Endothelial cell of umbilical vein (primary cell): ENCODE measurements around the gene SLC25A13. TPM values are rescaled to one million over a fixed set of nuclear protein-coding genes. Genes with fewer than 3 reads are reported as not detected.
"Not testable (repeated sequence)": the region's sequence is repeated elsewhere in the genome, so short reads cannot be mapped to it uniquely, and the experiment has no call there.

Source experiments
- BruUV-seq: library from RNA; stranded (reverse); fragments of 400-500 nt; replicated peaks from 2 replicates; lab custom pipeline; 2021; lab: Mats Ljungman, UMichigan
- CTCF ChIA-PET: fragments of 300-600, 350-600 bp; sonication (Branson Sonifier 250); formaldehyde crosslinking; loops from one replicate; lab custom pipeline; 2021; ENCODE audit warnings: antibody characterized with exemption, inconsistent platforms; lab: Charles Lee
- POLR2A ChIA-PET: fragments of 300-600, 350-600 bp; sonication (Branson Sonifier 250); formaldehyde crosslinking; loops from one replicate; lab custom pipeline; 2021; ENCODE audit warnings: antibody characterized with exemption, inconsistent platforms; lab: Charles Lee
- DNase-seq: peaks from one replicate; pipeline ENCODE4 v3.0.0-alpha.2; 2011; ENCODE audit warnings: low read depth, low spot score
- FAIRE-seq: peaks from 2 replicates; lab custom pipeline; 2011; peaks lifted over from hg19 to GRCh38; lab: Jason Lieb, UNC
- H2AFZ ChIP-seq: 2 replicates; pipeline ENCODE4 v1.6.0; 2012; ENCODE audit warnings: low read depth, low read length, control low read depth, inconsistent platforms
- H3K27ac ChIP-seq: 2 replicates; pipeline ENCODE4 v1.5.1; 2011; ENCODE audit warnings: low read depth, mild to moderate bottlenecking, control low read depth, low read length, moderate library complexity; ENCODE audit not compliant: insufficient read depth
- H3K27me3 ChIP-seq, 2 experiments: 2 replicates each; pipeline versions ENCODE4 v1.6.0 to v1.6.1; 2011; ENCODE audit warnings: low read length in 2 of 2, mixed read lengths in 1 of 2; ENCODE audit not compliant: control insufficient read depth in 2 of 2, insufficient read depth in 2 of 2
- H3K36me3 ChIP-seq, 2 experiments: 2 replicates in 1 of 2; 3 replicates in 1 of 2; pipeline ENCODE4 v1.5.1; 2011; ENCODE audit warnings: low read length in 2 of 2, mild to moderate bottlenecking in 1 of 2, moderate library complexity in 1 of 2; ENCODE audit not compliant: control insufficient read depth in 2 of 2, insufficient read depth in 2 of 2; ENCODE audit errors: extremely low read depth in 1 of 2
- H3K4me1 ChIP-seq: 3 replicates; pipeline ENCODE4 v1.5.1; 2011; ENCODE audit warnings: mild to moderate bottlenecking, low read length; ENCODE audit not compliant: control insufficient read depth, insufficient read depth; ENCODE audit errors: extremely low read depth
- H3K4me2 ChIP-seq: 2 replicates; pipeline ENCODE4 v1.6.1; 2011; ENCODE audit warnings: low read length, control low read depth, mixed read lengths; ENCODE audit not compliant: insufficient read depth
- H3K4me3 ChIP-seq, 3 experiments: fragments of 200-600 bp in 1 of 3; sonication (generic), shearing (Covaris generic) in 1 of 3; replicated peaks in 1 of 3; 2 replicates each; pipeline ENCODE4 v1.5.1; 2011 to 2016; ENCODE audit warnings: control low read depth in 3 of 3, low read length in 3 of 3, mild to moderate bottlenecking in 2 of 3, inconsistent platforms in 1 of 3, low read depth in 1 of 3, moderate library complexity in 1 of 3; ENCODE audit not compliant: insufficient read depth in 1 of 3
- H3K79me2 ChIP-seq: 2 replicates; pipeline ENCODE4 v1.6.0; 2012; ENCODE audit warnings: low read length, inconsistent platforms; ENCODE audit not compliant: control insufficient read depth, insufficient read depth
- H3K9ac ChIP-seq: replicated peaks from 2 replicates; pipeline ENCODE3; 2011; ENCODE audit warnings: low read length, control low read depth; ENCODE audit not compliant: insufficient read depth; ENCODE audit errors: extremely low read depth
- H3K9me1 ChIP-seq: replicated peaks from 3 replicates; pipeline ENCODE4 v1.6.0; 2011; ENCODE audit warnings: mild to moderate bottlenecking, low read length; ENCODE audit not compliant: control insufficient read depth, insufficient read depth; ENCODE audit errors: extremely low read depth
- H3K9me3 ChIP-seq: replicated peaks from 2 replicates; pipeline ENCODE4 v1.5.1; 2012; ENCODE audit warnings: low read length, inconsistent platforms; ENCODE audit not compliant: control insufficient read depth, insufficient read depth
- H4K20me1 ChIP-seq: replicated peaks from 2 replicates; pipeline ENCODE3; 2011; ENCODE audit warnings: mild to moderate bottlenecking, low read length; ENCODE audit not compliant: control insufficient read depth, insufficient read depth; ENCODE audit errors: extremely low read depth
- CTCF ChIP-seq, 2 donors: IDR thresholded peaks; 1 replicate in 1 of 2; 2 replicates in 1 of 2; pipeline ENCODE4 v1.5.1; 2011; ENCODE audit warnings: low read length in 2 of 2, mild to moderate bottlenecking in 2 of 2, moderate library complexity in 2 of 2, control low read depth in 1 of 2, inconsistent platforms in 1 of 2, low read depth in 1 of 2; ENCODE audit not compliant: insufficient read depth in 1 of 2; ENCODE audit errors: extremely low read depth in 1 of 2
- EZH2 ChIP-seq: IDR thresholded peaks from 2 replicates; pipeline ENCODE4 v1.6.1; 2012; ENCODE audit warnings: borderline replicate concordance, low read depth, mild to moderate bottlenecking, moderate library complexity, low read length, inconsistent platforms; ENCODE audit not compliant: severe bottlenecking
- FOS ChIP-seq: IDR thresholded peaks from 2 replicates; pipeline ENCODE4 v1.6.1; 2011; ENCODE audit warnings: mild to moderate bottlenecking, low read length, moderate library complexity, borderline replicate concordance; ENCODE audit not compliant: insufficient read depth
- GATA2 ChIP-seq: IDR thresholded peaks from 2 replicates; pipeline ENCODE4 v1.7.0; 2011; ENCODE audit warnings: low read depth, mild to moderate bottlenecking, moderate library complexity, mixed read lengths, low read length; ENCODE audit not compliant: insufficient read length, insufficient read depth
- JUN ChIP-seq: IDR thresholded peaks from 2 replicates; pipeline ENCODE4 v1.6.1; 2011; ENCODE audit warnings: borderline replicate concordance, low read depth; ENCODE audit not compliant: insufficient read length, insufficient read depth
- MAX ChIP-seq: IDR thresholded peaks from 2 replicates; pipeline ENCODE4 v1.6.1; 2011; ENCODE audit not compliant: insufficient read depth, insufficient read length
- MYC ChIP-seq: IDR thresholded peaks from one replicate; pipeline ENCODE4 v1.6.1; 2011; ENCODE audit warnings: mild to moderate bottlenecking, low read depth, low read length
- POLR2A ChIP-seq: IDR thresholded peaks from 2 replicates; pipeline ENCODE4 v1.6.1; 2012; ENCODE audit warnings: low read depth, mild to moderate bottlenecking, control low read depth, low read length
- POLR2AphosphoS5 ChIP-seq: IDR thresholded peaks from 2 replicates; pipeline ENCODE4 v1.6.1; 2012; ENCODE audit warnings: low read depth, mild to moderate bottlenecking, control low read depth, low read length, moderate library complexity; ENCODE audit not compliant: insufficient read depth
- dilution Hi-C: fragments of 300-500 bp; cut with MboI; formaldehyde crosslinking; loops from one replicate; pipeline ENCODE4 v1.15.0; 2019; ENCODE audit warnings: low sequenced_read_pairs; ENCODE audit not compliant: extremely low pct_ligation_motif_present
- intact Hi-C: fragments of 100-400 bp; cut with micrococcal nuclease; formaldehyde crosslinking; loops from one replicate; pipeline ENCODE4 v1.10.0; 2022
- polyA plus RNA-seq, 4 experiments: library from polyadenylated mRNA; depleted of rRNA in 3 of 4; stranded (reverse) in 3 of 4; unstranded in 1 of 4; fragments of >200 nt; gene quantifications; 2 replicates each; pipeline versions ENCODE4 v1.2.1 to v1.2.3, GENCODE V29; 2011 to 2012; ENCODE audit warnings: missing spikeins in 1 of 4
- total RNA-seq: library from RNA; stranded (reverse); gene quantifications from 2 replicates; pipeline ENCODE4 v1.2.3, GENCODE V29; 2021

The SLC25A13 gene
- total and polyA plus RNA-seq, 2 donors (not counting 3 experiments of a cell fraction or from before 2014, with no cell fraction given), result 13.2 to 34.4 TPM

- no peaks in the 10 kb centered on the region for H3K36me3 ChIP-seq
- no peak overlapping the region for H3K27ac ChIP-seq
- H3K79me2 ChIP-seq, result no peaks in the 10 kb centered on the region
- H3K4me1 ChIP-seq, result no peaks in the 10 kb centered on the region
- ChIA-PET POLR2A (no interaction called here), CTCF (no interaction called here)
- FAIRE-seq, result no peak
- H3K9me1 ChIP-seq, result no peaks in the 10 kb centered on the region
- H3K27me3 ChIP-seq, result no peaks in the 10 kb centered on the region
- no peak for TF ChIP-seq EZH2
- TF ChIP-seq JUN, result no peak
- TF ChIP-seq FOS, result no peak
- no peak for TF ChIP-seq POLR2A
- no peak for TF ChIP-seq CTCF (IDR thresholded peaks at IDR 0.05; ENCODE audit: extremely low read depth in 1 of 2, insufficient read depth in 1 of 2, low read depth in 1 of 2, low read length in 2 of 2)
- TF ChIP-seq POLR2AphosphoS5, result no peak
- no peak for TF ChIP-seq GATA2
- TF ChIP-seq MAX, result no peak
- TF ChIP-seq MYC, result no peak
- BruUV-seq, result no TSS peak
- dilution Hi-C loops, result no loop called here
- intact Hi-C loops, result no loop called here
- DNase-seq, result no peak
- no peaks in the 10 kb centered on the region for H3K9me3 ChIP-seq
- H2AFZ ChIP-seq, result no peak overlapping the region
- H4K20me1 ChIP-seq, result peaks cover 7% of the 10 kb centered on the region
- no peak overlapping the region for H3K9ac ChIP-seq
- H3K4me2 ChIP-seq, result no peak overlapping the region
- H3K4me3 ChIP-seq, result no peak overlapping the region
These were observed 24.0 kb downstream of the SLC25A13 start for GRCh38 chr7:96297876-96298275.

GRCh38 chr7:96297446-96297845, 24.5 kb downstream of the SLC25A13 start:
- H3K4me2 ChIP-seq, H4K20me1 ChIP-seq, intact Hi-C loops, H3K27me3 ChIP-seq, H3K27ac ChIP-seq, H3K4me3 ChIP-seq, CTCF ChIA-PET, POLR2A ChIA-PET, FAIRE-seq, H3K4me1 ChIP-seq, H3K9me3 ChIP-seq, H2AFZ ChIP-seq, BruUV-seq, dilution Hi-C loops, H3K79me2 ChIP-seq, H3K9me1 ChIP-seq, H3K9ac ChIP-seq, H3K36me3 ChIP-seq, DNase-seq: not testable (repeated sequence)

GRCh38 chr7:96293911-96294310, 28.0 kb downstream of the SLC25A13 start:
- H3K9me3 ChIP-seq, H3K4me1 ChIP-seq, H3K79me2 ChIP-seq, H3K9ac ChIP-seq, H4K20me1 ChIP-seq, DNase-seq, H3K36me3 ChIP-seq, intact Hi-C loops, dilution Hi-C loops, H3K27me3 ChIP-seq, FAIRE-seq, POLR2A ChIA-PET, BruUV-seq, H2AFZ ChIP-seq, H3K27ac ChIP-seq, CTCF ChIA-PET, H3K9me1 ChIP-seq, H3K4me2 ChIP-seq, H3K4me3 ChIP-seq: not testable (repeated sequence)
